ENCODE measurements around the gene ABCC11.

The ABCC11 gene

DNA sequence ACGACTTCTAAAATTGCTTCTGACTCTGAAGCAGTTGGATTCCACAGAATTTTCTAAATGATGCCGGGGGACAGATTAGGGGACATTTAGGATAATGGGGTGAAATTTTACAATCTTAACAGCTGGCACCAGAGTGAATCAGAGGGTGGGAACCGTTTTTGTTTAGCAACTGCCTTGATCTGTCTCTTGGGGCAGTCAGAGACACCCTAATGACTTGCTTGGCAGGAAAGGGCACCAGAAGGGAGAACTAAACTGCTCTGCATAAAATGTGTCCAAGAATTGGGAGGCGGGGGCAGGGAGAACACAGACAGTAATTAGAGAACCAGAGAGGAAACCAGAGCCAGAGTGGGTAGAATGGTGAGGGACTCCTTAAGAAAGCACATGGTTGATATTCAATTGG lies 85.4 kb downstream of the ABCC11 start:
- no peak for DNase-seq (ENCODE audit: low read depth)

- no peak for DNase-seq (ENCODE audit: low read depth)
Observed at GRCh38 chr16:48160575-48160974, 86.8 kb downstream of the ABCC11 start.

GRCh38 chr16:48158296-48158695 lies 89.0 kb downstream of the ABCC11 start:
- DNase-seq (ENCODE audit: low read depth): no peak

DNA sequence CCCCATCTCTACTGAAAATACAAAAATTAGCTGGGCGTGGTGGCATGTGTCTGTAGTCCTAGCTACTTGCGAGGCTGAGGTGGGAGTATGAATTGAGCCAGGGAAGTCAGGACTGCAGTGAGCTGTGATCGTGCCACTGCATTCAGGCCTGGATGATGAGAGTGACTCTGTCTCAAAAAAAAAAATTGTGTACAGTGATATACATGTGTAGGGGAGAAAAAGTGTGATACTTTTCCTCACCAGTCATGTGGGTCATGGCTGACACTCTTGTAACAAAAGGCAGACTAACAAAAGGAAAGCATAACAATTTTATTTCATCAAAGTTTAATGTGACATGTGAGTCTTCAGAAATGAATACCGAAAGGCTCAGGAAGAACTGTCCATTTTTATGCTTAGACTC lies 89.5 kb downstream of the ABCC11 start:
- DNase-seq (ENCODE audit: low read depth): no peak

- no peak for DNase-seq (ENCODE audit: low read depth)
Observed at GRCh38 chr16:48157302-48157701, 90.0 kb downstream of the ABCC11 start.

- DNase-seq (ENCODE audit: low read depth): peak; percentile 69
Observed at GRCh38 chr16:48156790-48157209, 90.5 kb downstream of the ABCC11 start.

DNA sequence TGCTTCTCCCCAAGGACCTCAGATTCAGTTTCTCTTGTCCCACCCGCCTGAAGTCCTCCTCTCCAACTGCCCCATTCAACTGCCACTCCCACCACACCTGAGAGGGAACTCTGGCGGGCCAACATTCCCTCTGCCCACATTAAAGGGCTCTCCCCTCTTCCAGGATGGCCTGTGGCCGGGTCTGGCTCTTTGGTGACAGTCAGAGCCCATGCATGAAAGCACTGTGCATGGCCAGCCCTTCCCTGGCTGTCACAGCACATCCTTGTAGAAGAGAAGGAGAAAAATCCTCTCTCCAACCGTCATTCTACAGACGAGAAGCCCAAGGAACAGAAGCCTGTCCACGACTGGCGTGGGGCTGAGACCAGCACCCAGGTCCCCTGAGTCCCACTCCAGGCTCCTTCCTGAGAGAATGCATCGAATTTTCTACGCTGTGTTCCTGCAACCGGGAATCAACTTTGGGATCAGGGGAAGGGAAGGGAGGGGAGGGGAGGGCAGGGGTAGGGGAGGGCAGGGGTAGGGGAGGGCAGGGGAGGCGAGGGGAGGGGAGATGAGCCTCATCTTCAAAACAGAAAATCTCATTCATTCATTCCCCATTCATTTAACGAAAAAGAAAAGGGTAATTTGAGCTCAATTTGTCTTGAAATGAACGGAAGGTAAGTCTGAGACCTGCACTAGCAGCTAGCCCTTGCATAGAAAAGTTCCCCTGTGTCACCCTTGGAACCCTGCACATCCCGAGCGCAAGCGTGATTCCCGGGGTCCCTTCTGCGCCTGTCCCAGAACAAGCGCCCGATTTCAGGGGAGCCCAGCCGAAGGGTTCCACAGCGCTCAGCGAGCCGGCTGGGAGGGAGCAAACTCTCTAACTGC lies 91.2 kb downstream of the ABCC11 start, which contains the start of gene ABCC12:
Gene ABCC12, minus strand, starts transcription at position 68 of the 864 bp plus-strand sequence. CDS start 9,569 bp downstream, outside the sequence.
- no peak for DNase-seq (ENCODE audit: low read depth)

DNA sequence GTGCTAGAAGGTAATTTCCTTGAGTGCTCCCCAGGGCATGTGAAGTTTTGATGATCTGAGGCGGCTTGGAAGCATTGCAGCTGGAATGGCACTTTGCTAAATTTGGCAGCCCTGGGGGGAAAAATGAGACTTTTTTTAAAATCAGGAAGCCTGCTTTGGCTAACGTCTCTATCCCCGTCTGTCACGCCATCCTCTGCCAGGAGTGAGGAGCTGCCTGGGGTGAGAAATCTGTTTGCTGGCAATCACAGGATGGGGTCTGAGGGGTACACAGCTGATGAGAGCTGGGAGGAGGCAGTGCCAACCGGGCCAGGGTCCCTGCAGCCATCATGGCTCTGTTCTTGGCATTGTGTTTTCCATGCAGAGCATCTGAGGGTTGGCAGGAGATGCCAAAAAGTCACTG lies 93.6 kb downstream of the ABCC11 start:
- no peak for DNase-seq (ENCODE audit: low read depth)

DNA sequence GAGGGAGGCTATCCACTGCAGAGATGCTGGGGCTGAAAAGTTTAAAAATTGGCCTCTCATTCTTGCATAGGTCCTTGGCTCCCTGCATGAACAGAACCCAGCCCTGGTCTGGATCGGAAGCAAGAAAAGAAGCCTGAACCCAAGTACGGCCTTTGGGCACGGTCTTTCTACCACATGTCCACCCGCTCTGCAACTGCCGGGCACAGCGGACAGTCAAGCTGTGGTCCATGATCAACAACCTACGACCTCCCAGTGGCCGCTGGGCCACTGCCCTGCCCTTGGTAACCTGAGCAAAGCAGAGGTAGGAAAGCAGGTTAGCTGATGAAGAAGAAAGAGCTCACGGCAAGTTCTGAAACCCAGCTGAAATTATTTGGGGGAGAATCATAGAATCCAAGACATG lies 95.1 kb downstream of the ABCC11 start:
- DNase-seq (ENCODE audit: low read depth): no peak

GRCh38 chr16:48150707-48151106 lies 96.6 kb downstream of the ABCC11 start:
- DNase-seq (ENCODE audit: low read depth): no peak

DNA sequence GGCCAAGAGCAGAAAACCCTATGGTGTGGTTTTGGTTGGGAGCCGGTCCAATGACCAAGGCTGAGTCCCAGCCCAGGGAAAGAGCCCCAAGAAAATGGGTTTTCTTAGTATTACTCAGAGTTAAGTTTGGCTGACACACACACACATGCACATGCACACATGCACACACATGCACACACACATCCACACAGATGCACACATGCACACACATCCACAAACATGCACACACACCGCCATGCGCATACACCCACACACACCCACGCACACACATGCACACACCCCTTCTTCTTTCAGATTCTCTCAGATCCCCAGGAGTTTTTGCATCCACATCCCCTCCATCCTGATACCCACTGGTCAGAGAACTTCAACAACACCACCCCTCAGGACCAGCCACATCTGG lies 100.6 kb downstream of the ABCC11 start:
- no peak for DNase-seq (ENCODE audit: low read depth)

GRCh38 chr16:48146131-48146530 lies 101.2 kb downstream of the ABCC11 start:
- no peak for DNase-seq (ENCODE audit: low read depth)

GRCh38 chr16:48143812-48144368 lies 103.4 kb downstream of the ABCC11 start:
- no peak for DNase-seq (ENCODE audit: low read depth)

DNA sequence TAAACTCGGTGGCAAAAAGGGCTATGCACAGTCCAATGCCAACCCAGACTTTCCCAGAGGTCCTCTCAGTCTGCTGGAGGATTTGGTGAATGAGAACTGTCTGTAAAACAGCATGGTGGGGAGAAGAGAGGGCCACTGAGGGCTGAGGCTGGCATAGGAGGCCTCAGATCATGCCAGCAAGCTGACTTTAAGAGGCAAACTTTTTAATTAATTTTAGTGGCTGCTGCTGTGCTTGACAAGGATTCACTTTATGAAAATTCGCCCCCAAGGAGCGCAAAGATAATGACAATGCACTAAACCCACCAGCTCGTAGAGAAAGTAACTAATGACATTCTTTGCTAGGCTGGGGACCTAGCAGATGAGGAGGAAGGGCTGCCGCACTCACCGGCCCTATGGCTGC lies 106.5 kb downstream of the ABCC11 start:
- no peak for DNase-seq (ENCODE audit: low read depth)

GRCh38 chr16:48139517-48139916 lies 107.8 kb downstream of the ABCC11 start:
- DNase-seq (ENCODE audit: low read depth): no peak

DNA sequence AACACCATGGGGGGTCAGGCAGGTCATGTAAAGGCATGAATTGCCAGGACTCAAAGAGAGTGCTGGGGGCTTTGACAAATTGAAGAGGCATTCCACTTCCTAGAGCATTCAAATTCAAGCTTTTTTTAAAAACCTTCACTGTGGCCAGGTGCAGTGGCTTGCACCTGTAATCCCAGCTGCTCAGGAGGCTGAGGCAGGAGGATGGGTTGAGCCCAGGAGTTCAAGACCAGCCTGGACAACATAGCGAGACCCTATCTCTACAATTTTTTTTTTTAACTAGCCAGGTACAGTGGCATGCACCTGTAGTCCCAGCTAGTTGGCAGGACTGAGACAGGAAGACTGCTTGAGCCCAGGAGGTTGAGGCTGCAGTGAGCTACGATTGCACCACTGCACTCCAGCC lies 108.8 kb downstream of the ABCC11 start:
- DNase-seq (ENCODE audit: low read depth): no peak

- no peak for DNase-seq (ENCODE audit: low read depth)
Observed at GRCh38 chr16:48137822-48138221, 109.5 kb downstream of the ABCC11 start.

- DNase-seq (ENCODE audit: low read depth): peak; percentile 3
Observed at GRCh38 chr16:48136547-48137360, 110.6 kb downstream of the ABCC11 start.

- DNase-seq (ENCODE audit: low read depth): no peak
Observed at GRCh38 chr16:48133455-48134211, 113.7 kb downstream of the ABCC11 start.

DNA sequence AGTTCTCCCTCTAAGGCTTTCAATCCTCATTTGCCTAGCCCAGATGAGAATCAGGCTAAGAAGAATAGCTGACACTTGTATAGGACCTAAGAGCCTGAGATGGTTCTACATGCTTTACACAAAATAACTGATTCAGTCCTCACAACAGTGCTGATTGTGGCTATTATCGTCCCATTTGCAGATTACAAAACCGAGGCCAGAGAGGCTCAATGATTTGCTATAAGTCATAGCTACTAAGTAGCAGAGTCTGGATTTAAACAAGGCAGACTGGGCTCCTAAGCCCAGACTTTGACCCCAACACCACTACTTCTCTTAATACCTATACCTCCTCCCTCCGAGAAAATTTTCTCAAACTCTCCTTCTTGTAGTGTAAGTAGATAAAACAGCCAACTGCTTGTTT lies 114.6 kb downstream of the ABCC11 start:
- DNase-seq (ENCODE audit: low read depth): no peak

GRCh38 chr16:48131201-48131935 lies 116.0 kb downstream of the ABCC11 start:
- DNase-seq (ENCODE audit: low read depth): no peak
